Measurements from ENCODE around the gene CYP2B6. TPM values are rescaled to one million over a fixed set of nuclear protein-coding genes. Genes with fewer than 3 reads are reported as not detected.
"Not testable (repeated sequence)": the region's sequence is repeated elsewhere in the genome, so short reads cannot be mapped to it uniquely, and the experiment has no call there.

Gene CYP2B6
- total RNA-seq, 1 experiment from 2014 or later: not detected

DNA sequence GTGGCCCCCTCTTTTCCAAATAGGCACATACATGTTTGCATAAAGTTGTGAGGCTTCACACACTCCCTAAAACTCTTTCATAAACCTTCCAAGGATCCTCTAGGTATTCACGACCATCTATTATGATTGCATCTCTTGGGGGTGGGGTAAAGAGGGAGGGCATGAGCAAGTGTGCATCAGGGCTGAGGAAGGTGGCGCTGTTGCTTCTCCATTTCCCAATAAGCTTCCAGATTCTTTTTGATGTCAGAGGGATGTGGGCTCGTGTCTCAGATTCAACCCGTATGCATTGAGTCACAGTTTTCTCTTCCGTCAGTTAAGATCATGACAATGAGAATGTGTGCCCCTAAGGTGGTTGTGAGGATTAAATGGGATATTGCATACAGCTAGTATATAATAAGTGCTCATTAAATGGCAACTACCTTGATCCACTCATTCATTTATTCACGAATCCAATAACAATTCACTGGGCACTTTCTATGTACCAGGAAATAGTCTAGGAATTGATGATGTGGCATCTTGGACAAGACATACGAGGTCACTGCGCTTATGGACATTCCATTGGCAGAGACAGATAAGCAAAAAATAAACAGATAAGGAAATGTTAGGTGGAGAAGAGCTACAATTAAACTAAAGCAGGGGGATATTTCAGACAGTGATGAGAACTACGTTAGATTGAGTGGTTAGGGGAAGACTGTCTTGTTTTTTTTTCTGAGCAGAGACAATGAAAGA lies 10.3 kb downstream of the CYP2B6 start:
- peak; percentile 18 for DNase-seq (ENCODE audit: unreplicated experiment)
- no peaks in the 10 kb centered on the region for H3K36me3 Mint-ChIP-seq (ENCODE audit: insufficient read depth, unreplicated experiment)
- POLR2A ChIA-PET: no interaction called here
- H3K4me1 Mint-ChIP-seq (ENCODE audit: insufficient read depth, unreplicated experiment): peaks cover 5% of the 10 kb centered on the region
- H3K9me3 Mint-ChIP-seq (ENCODE audit: unreplicated experiment): no peaks in the 10 kb centered on the region
- BruUV-seq (replicated peaks): no TSS peak
- peaks cover 42% of the 10 kb centered on the region for H3K27me3 Mint-ChIP-seq (ENCODE audit: insufficient read depth, unreplicated experiment)
- CTCF ChIA-PET: interaction anchor here (0.6 kb wide), 1 partner anchor 23 kb away, joined by 3 read pairs; no protein-coding TSS in a partner anchor
- H3K27ac Mint-ChIP-seq (ENCODE audit: low read depth, unreplicated experiment): no peak overlapping the region
- intact Hi-C loops (cut with micrococcal nuclease): no loop called here
- TF ChIP-seq, protein P1, sequence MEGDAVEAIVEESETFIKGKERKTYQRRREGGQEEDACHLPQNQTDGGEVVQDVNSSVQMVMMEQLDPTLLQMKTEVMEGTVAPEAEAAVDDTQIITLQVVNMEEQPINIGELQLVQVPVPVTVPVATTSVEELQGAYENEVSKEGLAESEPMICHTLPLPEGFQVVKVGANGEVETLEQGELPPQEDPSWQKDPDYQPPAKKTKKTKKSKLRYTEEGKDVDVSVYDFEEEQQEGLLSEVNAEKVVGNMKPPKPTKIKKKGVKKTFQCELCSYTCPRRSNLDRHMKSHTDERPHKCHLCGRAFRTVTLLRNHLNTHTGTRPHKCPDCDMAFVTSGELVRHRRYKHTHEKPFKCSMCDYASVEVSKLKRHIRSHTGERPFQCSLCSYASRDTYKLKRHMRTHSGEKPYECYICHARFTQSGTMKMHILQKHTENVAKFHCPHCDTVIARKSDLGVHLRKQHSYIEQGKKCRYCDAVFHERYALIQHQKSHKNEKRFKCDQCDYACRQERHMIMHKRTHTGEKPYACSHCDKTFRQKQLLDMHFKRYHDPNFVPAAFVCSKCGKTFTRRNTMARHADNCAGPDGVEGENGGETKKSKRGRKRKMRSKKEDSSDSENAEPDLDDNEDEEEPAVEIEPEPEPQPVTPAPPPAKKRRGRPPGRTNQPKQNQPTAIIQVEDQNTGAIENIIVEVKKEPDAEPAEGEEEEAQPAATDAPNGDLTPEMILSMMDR (IDR thresholded peaks at IDR 0.05; ENCODE audit: unreplicated experiment): no peak
- no peak overlapping the region for H3K4me3 Mint-ChIP-seq (ENCODE audit: unreplicated experiment)

DNA sequence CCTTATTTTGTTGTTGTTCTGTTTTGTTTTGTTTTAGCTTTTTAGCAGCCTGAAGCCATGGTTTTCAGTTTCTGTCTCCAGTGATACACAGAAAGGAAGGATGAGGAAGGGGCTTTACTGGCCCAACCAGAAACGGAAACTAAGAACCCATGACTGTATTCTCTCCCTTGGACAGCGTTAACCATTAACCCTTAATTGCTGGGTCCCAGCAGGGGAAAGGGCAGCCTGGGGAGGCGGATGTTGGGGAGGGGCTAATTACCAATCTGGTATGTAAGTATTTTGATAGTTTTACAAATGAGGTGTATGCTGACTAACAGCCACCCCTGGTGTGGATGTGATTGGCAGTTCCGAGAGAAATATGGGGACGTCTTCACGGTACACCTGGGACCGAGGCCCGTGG lies 12.6 kb downstream of the CYP2B6 start:
- CTCF ChIA-PET; H3K4me3 Mint-ChIP-seq (ENCODE audit: unreplicated experiment); intact Hi-C loops (cut with micrococcal nuclease); H3K36me3 Mint-ChIP-seq (ENCODE audit: insufficient read depth, unreplicated experiment); H3K4me1 Mint-ChIP-seq (ENCODE audit: insufficient read depth, unreplicated experiment); DNase-seq (ENCODE audit: unreplicated experiment); BruUV-seq (replicated peaks); H3K9me3 Mint-ChIP-seq (ENCODE audit: unreplicated experiment); H3K27ac Mint-ChIP-seq (ENCODE audit: low read depth, unreplicated experiment); POLR2A ChIA-PET: not testable (repeated sequence)
- H3K27me3 Mint-ChIP-seq (ENCODE audit: insufficient read depth, unreplicated experiment): peaks cover 49% of the 10 kb centered on the region

DNA sequence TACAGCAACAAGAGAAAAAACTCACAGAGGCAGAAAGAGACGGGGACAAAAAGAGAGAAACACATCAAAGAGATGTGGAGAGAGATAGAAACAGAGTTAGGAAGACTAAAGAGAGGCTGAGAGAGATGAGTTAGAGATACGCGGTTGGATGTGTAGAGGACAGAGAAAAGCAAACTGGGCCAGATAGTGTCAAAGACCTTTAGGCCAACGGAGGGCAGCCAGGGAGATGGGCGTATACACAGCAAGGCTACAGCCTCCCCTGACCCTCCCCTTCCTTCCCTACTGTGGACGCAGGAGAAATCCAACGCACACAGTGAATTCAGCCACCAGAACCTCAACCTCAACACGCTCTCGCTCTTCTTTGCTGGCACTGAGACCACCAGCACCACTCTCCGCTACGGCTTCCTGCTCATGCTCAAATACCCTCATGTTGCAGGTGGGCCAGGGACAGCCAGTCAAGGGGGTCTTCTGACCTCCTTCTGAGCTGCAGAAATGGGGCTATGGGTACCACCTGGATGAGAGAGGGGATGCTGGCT lies 18.7 kb downstream of the CYP2B6 start:
- ChIA-PET CTCF (no interaction called here), POLR2A (no interaction called here)
- Mint-ChIP-seq H3K9me3 (ENCODE audit: unreplicated experiment) (no peaks in the 10 kb centered on the region), H3K36me3 (ENCODE audit: insufficient read depth, unreplicated experiment) (no peaks in the 10 kb centered on the region), H3K27me3 (ENCODE audit: insufficient read depth, unreplicated experiment) (peaks cover 96% of the 10 kb centered on the region), H3K4me3 (ENCODE audit: unreplicated experiment) (no peak overlapping the region), H3K4me1 (ENCODE audit: insufficient read depth, unreplicated experiment) (no peaks in the 10 kb centered on the region), H3K27ac (ENCODE audit: low read depth, unreplicated experiment) (no peak overlapping the region)
- no peak for DNase-seq (ENCODE audit: unreplicated experiment)
- TF ChIP-seq, protein P1 (IDR thresholded peaks at IDR 0.05; ENCODE audit: unreplicated experiment): no peak
- no TSS peak for BruUV-seq (replicated peaks)
- intact Hi-C loops (cut with micrococcal nuclease): no loop called here

DNA sequence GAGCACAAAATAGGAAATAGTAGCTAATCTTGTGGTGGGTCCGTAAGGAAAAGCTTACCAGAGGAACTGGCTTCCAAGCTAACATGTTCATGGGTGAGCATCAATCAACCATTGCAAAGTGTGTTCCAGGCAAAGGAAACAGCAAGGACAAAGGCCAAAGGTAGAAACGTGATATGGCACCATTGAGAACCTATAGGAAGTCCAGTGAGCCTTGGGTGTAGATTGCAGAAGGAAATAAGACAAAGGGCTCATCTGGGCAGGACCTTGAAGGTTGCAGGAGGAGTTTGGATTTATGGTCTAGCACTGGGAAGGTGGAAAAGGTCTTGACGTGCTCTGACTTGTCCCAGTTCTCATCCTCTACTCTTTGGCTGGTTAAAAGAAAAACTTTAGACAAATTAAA lies 22.3 kb downstream of the CYP2B6 start:
- Mint-ChIP-seq H3K9me3 (ENCODE audit: unreplicated experiment) (no peaks in the 10 kb centered on the region), H3K27me3 (ENCODE audit: insufficient read depth, unreplicated experiment) (peaks cover 91% of the 10 kb centered on the region), H3K4me3 (ENCODE audit: unreplicated experiment) (no peak overlapping the region), H3K36me3 (ENCODE audit: insufficient read depth, unreplicated experiment) (no peaks in the 10 kb centered on the region), H3K4me1 (ENCODE audit: insufficient read depth, unreplicated experiment) (no peaks in the 10 kb centered on the region), H3K27ac (ENCODE audit: low read depth, unreplicated experiment) (no peak overlapping the region)
- ChIA-PET POLR2A (interaction anchor here (1.5 kb wide), 1 partner anchor 10 kb away, joined by 3 read pairs; no protein-coding TSS in a partner anchor), CTCF (no interaction called here)
- TF ChIP-seq, protein P1 (IDR thresholded peaks at IDR 0.05; ENCODE audit: unreplicated experiment): no peak
- DNase-seq (ENCODE audit: unreplicated experiment): no peak
- no TSS peak for BruUV-seq (replicated peaks)
- intact Hi-C loops (cut with micrococcal nuclease): no loop called here
